Cardiac fibroblast (primary cell): ENCODE data around the gene ADAMTS17.

Source experiments
- DNase-seq, 2 donors: peaks; one replicate each; pipeline versions ENCODE4 v3.0.0 to v3.0.0-alpha.2; 2010; ENCODE audit warnings: low read depth in 2 of 2
- H3K4me3 ChIP-seq, 2 donors: replicated peaks in 1 of 2; 1 replicate in 1 of 2; 2 replicates in 1 of 2; pipeline ENCODE4 v1.5.1; 2011; ENCODE audit warnings: low read depth in 2 of 2, low read length in 2 of 2, mild to moderate bottlenecking in 2 of 2, moderate library complexity in 1 of 2
- CTCF ChIP-seq: IDR thresholded peaks from one replicate; pipeline ENCODE4 v1.5.1; 2011; ENCODE audit warnings: low read depth, mild to moderate bottlenecking, low read length, inconsistent platforms

The ADAMTS17 gene

GRCh38 chr15:99984491-99985243 lies 357.1 kb downstream of the ADAMTS17 start:
- H3K4me3 ChIP-seq = no peak overlapping the region
- no peak for DNase-seq
- no peak for TF ChIP-seq CTCF

- no peak overlapping the region for H3K4me3 ChIP-seq
- TF ChIP-seq CTCF = no peak
- DNase-seq = peak in 1 of 2 donors; percentile 13
Observed at GRCh38 chr15:99983886-99984286, 357.9 kb downstream of the ADAMTS17 start.

GRCh38 chr15:99983171-99983885 lies 358.4 kb downstream of the ADAMTS17 start:
- no peak for TF ChIP-seq CTCF
- peak in 1 of 2 donors; percentile 26 for DNase-seq
- H3K4me3 ChIP-seq = no peak overlapping the region

GRCh38 chr15:99982662-99983061 lies 359.1 kb downstream of the ADAMTS17 start:
- no peak overlapping the region for H3K4me3 ChIP-seq
- TF ChIP-seq CTCF = no peak
- DNase-seq = no peak

- H3K4me3 ChIP-seq = no peak overlapping the region
- TF ChIP-seq CTCF = no peak
- DNase-seq = no peak
Observed at GRCh38 chr15:99981839-99982658, 359.7 kb downstream of the ADAMTS17 start.

GRCh38 chr15:99981191-99981647 lies 360.6 kb downstream of the ADAMTS17 start:
- no peak for TF ChIP-seq CTCF
- no peak for DNase-seq
- H3K4me3 ChIP-seq = no peak overlapping the region
